Embryonic facial prominence (tissue), 1 donor: ENCODE results near the gene ABCA5.
"Not testable (repeated sequence)": the region's sequence is repeated elsewhere in the genome, so short reads cannot be mapped to it uniquely, and the experiment has no call there.

Experiments
- DNase-seq: peaks from one replicate; pipeline ENCODE4 v3.0.0-alpha.2; 2016; ENCODE audit errors: extremely low spot score

Gene ABCA5

GRCh38 chr17:69207151-69207550 is 119.8 kb downstream of the ABCA5 start:
- DNase-seq, result no peak

GRCh38 chr17:69198238-69198637 is 128.7 kb downstream of the ABCA5 start:
- no peak for DNase-seq

DNA sequence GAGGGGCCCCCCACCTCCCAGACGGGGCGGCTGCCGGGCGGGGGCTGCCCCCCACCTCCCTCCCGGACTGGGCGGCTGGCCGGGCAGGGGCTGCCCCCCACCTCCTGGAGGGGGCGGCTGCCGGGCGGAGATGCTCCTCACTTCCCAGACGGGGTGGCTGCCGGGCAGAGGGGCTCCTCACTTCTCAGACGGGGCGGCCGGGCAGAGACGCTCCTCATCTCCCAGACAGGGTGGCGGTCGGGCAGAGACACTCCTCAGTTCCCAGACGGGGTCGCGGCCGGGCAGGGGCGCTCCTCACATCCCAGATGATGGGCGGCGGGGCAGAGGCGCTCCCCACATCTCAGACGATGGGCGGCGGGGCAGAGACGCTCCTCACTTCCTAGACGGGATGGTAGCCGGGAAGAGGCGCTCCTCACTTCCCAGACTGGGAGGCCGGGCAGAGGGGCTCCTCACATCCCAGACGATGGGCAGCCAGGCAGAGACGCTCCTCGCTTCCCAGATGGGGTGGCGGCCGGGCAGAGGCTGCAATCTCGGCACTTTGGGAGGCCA is 130.8 kb downstream of the ABCA5 start:
- not testable (repeated sequence) for DNase-seq
